Measurements from ENCODE around the gene SART3. TPM values are rescaled to one million over a fixed set of nuclear protein-coding genes. Genes with fewer than 3 reads are reported as not detected.

The SART3 gene
- total and polyA plus RNA-seq, 4 donors = 5.9 to 37.1 (median 23.5) TPM

DNA sequence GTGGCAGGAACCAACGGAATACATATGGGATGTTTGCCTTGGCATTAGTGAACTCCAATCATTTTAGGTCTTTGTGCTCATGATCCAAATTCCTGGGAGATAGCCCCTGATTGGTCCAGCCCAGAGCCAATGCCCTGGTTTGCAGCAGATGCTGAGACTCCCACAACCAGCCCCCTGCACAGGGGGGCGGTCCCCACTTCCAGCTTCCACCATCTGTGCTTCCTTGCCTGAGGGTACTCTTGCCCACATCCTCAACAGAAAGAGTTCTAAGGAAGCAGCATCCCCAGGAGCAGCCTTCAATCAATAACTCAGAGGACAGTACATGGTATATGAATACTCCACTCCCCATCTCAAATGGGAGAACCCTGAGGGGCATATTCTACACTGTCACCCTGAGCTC is 85.6 kb downstream of the SART3 start:
- TF ChIP-seq MAX (IDR thresholded peaks at IDR 0.05) (no peak), EGR1 (IDR thresholded peaks at IDR 0.05; ENCODE audit: low read depth in 2 of 2) (no peak), RXRA (IDR thresholded peaks at IDR 0.05) (no peak)
- Histone ChIP-seq H3K9ac (ENCODE audit: low read depth in 1 of 2, low read length in 2 of 2) (no peak overlapping the region), H3K4me3 (ENCODE audit: low read depth in 1 of 3, low read length in 3 of 3) (no peak overlapping the region), H3K9me3 (ENCODE audit: control insufficient read depth in 4 of 4, low read length in 3 of 4) (no peaks in the 10 kb centered on the region), H3K27me3 (ENCODE audit: control insufficient read depth in 4 of 4, insufficient read depth in 4 of 4, low read length in 3 of 4) (peaks cover 0 to 2% (median 0%) of the 10 kb centered on the region in 4 donors), H3K27ac (ENCODE audit: low read depth in 1 of 2, low read length in 2 of 2) (no peak overlapping the region), H3K36me3 (ENCODE audit: control insufficient read depth in 4 of 4, insufficient read depth in 3 of 4, low read depth in 1 of 4, low read length in 3 of 4) (no peaks in the 10 kb centered on the region), H3K4me1 (ENCODE audit: control insufficient read depth in 4 of 4, insufficient read depth in 4 of 4, low read length in 3 of 4) (no peaks in the 10 kb centered on the region)
- no peak for DNase-seq (ENCODE audit: low spot score)
- WGBS = 55% methylated on average over 2 of the region's 2 CpGs

- Histone ChIP-seq H3K9me3 (ENCODE audit: control insufficient read depth in 4 of 4, low read length in 3 of 4) (no peaks in the 10 kb centered on the region), H3K27ac (ENCODE audit: low read depth in 1 of 2, low read length in 2 of 2) (no peak overlapping the region), H3K36me3 (ENCODE audit: control insufficient read depth in 4 of 4, insufficient read depth in 3 of 4, low read depth in 1 of 4, low read length in 3 of 4) (no peaks in the 10 kb centered on the region), H3K9ac (ENCODE audit: low read depth in 1 of 2, low read length in 2 of 2) (no peak overlapping the region), H3K27me3 (ENCODE audit: control insufficient read depth in 4 of 4, insufficient read depth in 4 of 4, low read length in 3 of 4) (peaks cover 0 to 3% (median 0%) of the 10 kb centered on the region in 4 donors), H3K4me1 (ENCODE audit: control insufficient read depth in 4 of 4, insufficient read depth in 4 of 4, low read length in 3 of 4) (no peaks in the 10 kb centered on the region), H3K4me3 (ENCODE audit: low read depth in 1 of 3, low read length in 3 of 3) (no peak overlapping the region)
- WGBS = 77% methylated on average over 5 of the region's 5 CpGs
- no peak for TF ChIP-seq HNF4G (IDR thresholded peaks at IDR 0.05)
- TF ChIP-seq HNF4A (conservative IDR thresholded peaks at IDR 0.05) = no peak
- no peak for TF ChIP-seq GABPA (IDR thresholded peaks at IDR 0.05 in 1 of 2, conservative IDR thresholded peaks at IDR 0.05 in 1 of 2)
- TF ChIP-seq YY1 (IDR thresholded peaks at IDR 0.05) = no peak
- TF ChIP-seq JUND (IDR thresholded peaks at IDR 0.05) = no peak
- no peak for TF ChIP-seq SP1 (IDR thresholded peaks at IDR 0.05)
- TF ChIP-seq EGR1 (IDR thresholded peaks at IDR 0.05; ENCODE audit: low read depth in 2 of 2) = no peak
- no peak for TF ChIP-seq RAD21 (IDR thresholded peaks at IDR 0.05)
- TF ChIP-seq, protein P1, sequence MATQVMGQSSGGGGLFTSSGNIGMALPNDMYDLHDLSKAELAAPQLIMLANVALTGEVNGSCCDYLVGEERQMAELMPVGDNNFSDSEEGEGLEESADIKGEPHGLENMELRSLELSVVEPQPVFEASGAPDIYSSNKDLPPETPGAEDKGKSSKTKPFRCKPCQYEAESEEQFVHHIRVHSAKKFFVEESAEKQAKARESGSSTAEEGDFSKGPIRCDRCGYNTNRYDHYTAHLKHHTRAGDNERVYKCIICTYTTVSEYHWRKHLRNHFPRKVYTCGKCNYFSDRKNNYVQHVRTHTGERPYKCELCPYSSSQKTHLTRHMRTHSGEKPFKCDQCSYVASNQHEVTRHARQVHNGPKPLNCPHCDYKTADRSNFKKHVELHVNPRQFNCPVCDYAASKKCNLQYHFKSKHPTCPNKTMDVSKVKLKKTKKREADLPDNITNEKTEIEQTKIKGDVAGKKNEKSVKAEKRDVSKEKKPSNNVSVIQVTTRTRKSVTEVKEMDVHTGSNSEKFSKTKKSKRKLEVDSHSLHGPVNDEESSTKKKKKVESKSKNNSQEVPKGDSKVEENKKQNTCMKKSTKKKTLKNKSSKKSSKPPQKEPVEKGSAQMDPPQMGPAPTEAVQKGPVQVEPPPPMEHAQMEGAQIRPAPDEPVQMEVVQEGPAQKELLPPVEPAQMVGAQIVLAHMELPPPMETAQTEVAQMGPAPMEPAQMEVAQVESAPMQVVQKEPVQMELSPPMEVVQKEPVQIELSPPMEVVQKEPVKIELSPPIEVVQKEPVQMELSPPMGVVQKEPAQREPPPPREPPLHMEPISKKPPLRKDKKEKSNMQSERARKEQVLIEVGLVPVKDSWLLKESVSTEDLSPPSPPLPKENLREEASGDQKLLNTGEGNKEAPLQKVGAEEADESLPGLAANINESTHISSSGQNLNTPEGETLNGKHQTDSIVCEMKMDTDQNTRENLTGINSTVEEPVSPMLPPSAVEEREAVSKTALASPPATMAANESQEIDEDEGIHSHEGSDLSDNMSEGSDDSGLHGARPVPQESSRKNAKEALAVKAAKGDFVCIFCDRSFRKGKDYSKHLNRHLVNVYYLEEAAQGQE (IDR thresholded peaks at IDR 0.05) = no peak
- TF ChIP-seq FOXA1 (IDR thresholded peaks at IDR 0.05) = no peak
- TF ChIP-seq, protein P2, sequence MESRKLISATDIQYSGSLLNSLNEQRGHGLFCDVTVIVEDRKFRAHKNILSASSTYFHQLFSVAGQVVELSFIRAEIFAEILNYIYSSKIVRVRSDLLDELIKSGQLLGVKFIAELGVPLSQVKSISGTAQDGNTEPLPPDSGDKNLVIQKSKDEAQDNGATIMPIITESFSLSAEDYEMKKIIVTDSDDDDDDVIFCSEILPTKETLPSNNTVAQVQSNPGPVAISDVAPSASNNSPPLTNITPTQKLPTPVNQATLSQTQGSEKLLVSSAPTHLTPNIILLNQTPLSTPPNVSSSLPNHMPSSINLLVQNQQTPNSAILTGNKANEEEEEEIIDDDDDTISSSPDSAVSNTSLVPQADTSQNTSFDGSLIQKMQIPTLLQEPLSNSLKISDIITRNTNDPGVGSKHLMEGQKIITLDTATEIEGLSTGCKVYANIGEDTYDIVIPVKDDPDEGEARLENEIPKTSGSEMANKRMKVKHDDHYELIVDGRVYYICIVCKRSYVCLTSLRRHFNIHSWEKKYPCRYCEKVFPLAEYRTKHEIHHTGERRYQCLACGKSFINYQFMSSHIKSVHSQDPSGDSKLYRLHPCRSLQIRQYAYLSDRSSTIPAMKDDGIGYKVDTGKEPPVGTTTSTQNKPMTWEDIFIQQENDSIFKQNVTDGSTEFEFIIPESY (IDR thresholded peaks at IDR 0.05) = no peak
- TF ChIP-seq RXRA (IDR thresholded peaks at IDR 0.05) = no peak
- no peak for TF ChIP-seq MAX (IDR thresholded peaks at IDR 0.05)
- no peak for TF ChIP-seq TAF1 (conservative IDR thresholded peaks at IDR 0.05)
- TF ChIP-seq ATF3 (IDR thresholded peaks at IDR 0.05) = no peak
- DNase-seq (ENCODE audit: low spot score) = no peak
Measured at GRCh38 chr12:108473400-108474055, 87.4 kb downstream of the SART3 start.

Other genes with a start within 250 kb of the SART3 start
- 10 to 100 TPM in 1 of 2 donors, 1 to 10 TPM in 1; 7.4 to 13.7 TPM for gene CMKLR1, start 221.9 kb downstream of the SART3 start, total RNA-seq
- 1 to 10 TPM in 1 of 2 donors, under 1 TPM in 1; 0.67 to 4.2 TPM for gene CMKLR1, start 221.9 kb downstream of the SART3 start, polyA plus RNA-seq
- 10 to 100 TPM in 1 of 2 donors, 1 to 10 TPM in 1; 3.6 to 20.9 TPM for gene FICD, start 45.9 kb downstream of the SART3 start, total RNA-seq
- gene FICD, start 45.9 kb downstream of the SART3 start, polyA plus RNA-seq = 1 to 10 TPM; 4.1 to 9.0 TPM
- 10 to 100 TPM; 42.3 to 75.6 TPM for gene ISCU, start 1.4 kb upstream of the SART3 start, total RNA-seq
- 10 to 100 TPM; 52.0 to 85.9 TPM for gene ISCU, start 1.4 kb upstream of the SART3 start, polyA plus RNA-seq
- 1 to 10 TPM in 1 of 2 donors, under 1 TPM in 1; 0.25 to 2.6 TPM for gene TMEM119, start 36.9 kb upstream of the SART3 start, total RNA-seq
- gene TMEM119, start 36.9 kb upstream of the SART3 start, polyA plus RNA-seq = under 1 TPM; 0.14 to 0.51 TPM
- gene SELPLG, start 72.7 kb upstream of the SART3 start, total RNA-seq = 1 to 10 TPM; 4.8 to 9.6 TPM
- 1 to 10 TPM; 2.1 to 4.8 TPM for gene SELPLG, start 72.7 kb upstream of the SART3 start, polyA plus RNA-seq
- gene CORO1C, start 170.3 kb upstream of the SART3 start, total RNA-seq = 10 to 100 TPM; 45.8 to 58.6 TPM
- gene CORO1C, start 170.3 kb upstream of the SART3 start, polyA plus RNA-seq = 10 to 100 TPM; 23.2 to 38.1 TPM

All from liver (tissue), 9 donors.